Naive thymus-derived CD4-positive, alpha-beta T cell (primary cell): ENCODE data around the gene ZNF350. TPM values are rescaled to one million over a fixed set of nuclear protein-coding genes. Genes with fewer than 3 reads are reported as not detected.
"Not testable (repeated sequence)": the region's sequence is repeated elsewhere in the genome, so short reads cannot be mapped to it uniquely, and the experiment has no call there.

Source experiments
- ATAC-seq: fragments of 150-1000 bp; cut with Tn5 transposase; 2 replicates; pipeline ENCODE4 v1.10.0; 2021; ENCODE audit warnings: mild to moderate bottlenecking, moderate library complexity
- CTCF ChIA-PET: fragments of 350-600 bp; sonication (Branson Sonifier 250); formaldehyde crosslinking; loops from one replicate; lab custom pipeline; 2021; ENCODE audit warnings: antibody characterized with exemption; lab: Charles Lee
- POLR2A ChIA-PET: fragments of 350-600 bp; sonication (Branson Sonifier 250); formaldehyde crosslinking; loops from one replicate; lab custom pipeline; 2021; ENCODE audit warnings: antibody characterized with exemption, inconsistent platforms; lab: Charles Lee
- DNase-seq, 9 donors: peaks; one replicate each; pipeline versions ENCODE4 v3.0.0 to v3.0.0-alpha.2; 2020 to 2022; ENCODE audit warnings: mixed read lengths in 1 of 9
- H3K27ac ChIP-seq: one replicate; pipeline ENCODE4 v1.7.0; 2013; ENCODE audit warnings: mild to moderate bottlenecking, low read depth, low read length, moderate library complexity
- H3K27me3 ChIP-seq, 2 donors: one replicate each; pipeline ENCODE4 v1.7.0; 2013; ENCODE audit warnings: low read length in 2 of 2, mild to moderate bottlenecking in 2 of 2, moderate library complexity in 2 of 2; ENCODE audit not compliant: control insufficient read depth in 2 of 2, insufficient read depth in 2 of 2
- H3K36me3 ChIP-seq, 3 experiments: 1 replicate in 2 of 3; 2 replicates in 1 of 3; pipeline ENCODE4 v1.7.0; 2013; ENCODE audit warnings: low read length in 3 of 3, mild to moderate bottlenecking in 3 of 3, moderate library complexity in 1 of 3; ENCODE audit not compliant: insufficient read depth in 3 of 3, control insufficient read depth in 2 of 3
- H3K4me1 ChIP-seq, 2 donors: one replicate each; pipeline ENCODE4 v1.7.0; 2013; ENCODE audit warnings: low read length in 2 of 2, mild to moderate bottlenecking in 2 of 2, moderate library complexity in 1 of 2; ENCODE audit not compliant: control insufficient read depth in 2 of 2, insufficient read depth in 2 of 2
- H3K4me3 ChIP-seq: 2 replicates; pipeline ENCODE4 v1.7.0; 2013; ENCODE audit warnings: mild to moderate bottlenecking, low read length
- H3K9me3 ChIP-seq, 3 experiments: 1 replicate in 2 of 3; 2 replicates in 1 of 3; pipeline ENCODE4 v1.7.0; 2013; ENCODE audit warnings: low read length in 3 of 3; ENCODE audit not compliant: control insufficient read depth in 2 of 3
- H3K27ac Mint-ChIP-seq, 9 donors: one replicate each; pipeline ENCODE4 v1.8.0; 2020 to 2022; ENCODE audit warnings: mixed read lengths in 9 of 9, mild to moderate bottlenecking in 8 of 9, moderate library complexity in 5 of 9, inconsistent platforms in 2 of 9
- H3K27me3 Mint-ChIP-seq, 5 donors: one replicate each; pipeline ENCODE4 v1.8.0; 2021 to 2022; ENCODE audit warnings: mixed read lengths in 5 of 5, mild to moderate bottlenecking in 1 of 5
- H3K36me3 Mint-ChIP-seq, 5 donors: one replicate each; pipeline ENCODE4 v1.8.0; 2020 to 2022; ENCODE audit warnings: mixed read lengths in 5 of 5, mild to moderate bottlenecking in 3 of 5, inconsistent platforms in 1 of 5
- H3K4me1 Mint-ChIP-seq, 7 donors: one replicate each; pipeline ENCODE4 v1.8.0; 2020 to 2022; ENCODE audit warnings: mixed read lengths in 7 of 7, mild to moderate bottlenecking in 3 of 7, inconsistent platforms in 1 of 7
- H3K4me3 Mint-ChIP-seq, 10 donors: one replicate each; pipeline ENCODE4 v1.8.0; 2020 to 2022; ENCODE audit warnings: mild to moderate bottlenecking in 10 of 10, mixed read lengths in 10 of 10, moderate library complexity in 6 of 10, inconsistent platforms in 2 of 10
- H3K9me3 Mint-ChIP-seq, 11 donors: one replicate each; pipeline ENCODE4 v1.8.0; 2020 to 2022; ENCODE audit warnings: mixed read lengths in 11 of 11, mild to moderate bottlenecking in 4 of 11, inconsistent platforms in 1 of 11, moderate library complexity in 1 of 11
- intact Hi-C, 2 donors: fragments of 100-400 bp; cut with micrococcal nuclease; formaldehyde crosslinking; loops; one replicate each; pipeline ENCODE4 v1.15.1; 2023
- polyA plus RNA-seq, 2 donors: library from polyadenylated mRNA; unstranded; fragments of 300-500 nt; fragmentation: Illumina TruSeq; gene quantifications; one replicate each; pipeline ENCODE4 v1.2.3, GENCODE V29; 2021
- total RNA-seq, 6 experiments: library from RNA in 5 of 6; stranded (reverse) in 5 of 6; gene quantifications; 1 replicate in 5 of 6; 2 replicates in 1 of 6; pipeline ENCODE4 v1.2.3 and lab custom pipeline; 2021 to 2026

ZNF350 gene
- total and polyA plus RNA-seq, 7 experiments from 2014 or later, result 18.1 to 43.7 (median 29.1) TPM

GRCh38 chr19:51960621-51961233, 25.9 kb downstream of the ZNF350 start:
- CTCF ChIA-PET, H3K4me1 Mint-ChIP-seq, H3K27me3 Mint-ChIP-seq, DNase-seq, H3K4me3 ChIP-seq, POLR2A ChIA-PET, H3K4me1 ChIP-seq, H3K27ac ChIP-seq, H3K27me3 ChIP-seq, ATAC-seq, intact Hi-C loops, H3K4me3 Mint-ChIP-seq: not testable (repeated sequence)
- peak overlapping the region in 1 of 9 donors; percentile 51 for H3K27ac Mint-ChIP-seq
- peaks cover 28 to 100% (median 82%) of the 10 kb centered on the region in 11 donors for H3K9me3 Mint-ChIP-seq
- H3K36me3 Mint-ChIP-seq, result peaks cover 46 to 84% (median 67%) of the 10 kb centered on the region in 5 donors
- peaks cover 8 to 90% (median 20%) of the 10 kb centered on the region in 3 experiments for H3K9me3 ChIP-seq
- H3K36me3 ChIP-seq, result peaks cover 7 to 20% (median 13%) of the 10 kb centered on the region in 3 experiments

- peaks cover 21 to 100% (median 81%) of the 10 kb centered on the region in 11 donors for H3K9me3 Mint-ChIP-seq
Observed at GRCh38 chr19:51959791-51960190, 26.8 kb downstream of the ZNF350 start.

GRCh38 chr19:51957846-51958245, 28.8 kb downstream of the ZNF350 start:
- H3K27ac ChIP-seq, intact Hi-C loops, H3K27me3 ChIP-seq, ATAC-seq, H3K36me3 ChIP-seq, H3K27me3 Mint-ChIP-seq, H3K4me1 Mint-ChIP-seq, H3K4me3 Mint-ChIP-seq, H3K27ac Mint-ChIP-seq, POLR2A ChIA-PET, H3K4me3 ChIP-seq, CTCF ChIA-PET, H3K4me1 ChIP-seq, DNase-seq: not testable (repeated sequence)
- H3K9me3 ChIP-seq, result peaks cover 4 to 77% (median 5%) of the 10 kb centered on the region in 3 experiments
- peaks cover 21 to 65% (median 45%) of the 10 kb centered on the region in 5 donors for H3K36me3 Mint-ChIP-seq
- H3K9me3 Mint-ChIP-seq, result peaks cover 15 to 94% (median 71%) of the 10 kb centered on the region in 11 donors

More at GRCh38 chr19:51959791-51960190, 26.8 kb downstream of the ZNF350 start:
- Histone ChIP-seq H3K4me1 (no peaks in the 10 kb centered on the region), H3K27me3 (no peaks in the 10 kb centered on the region), H3K4me3 (no peak overlapping the region), H3K27ac (no peak overlapping the region), H3K9me3 (peaks cover 8 to 87% (median 10%) of the 10 kb centered on the region in 3 experiments), H3K36me3 (peaks cover 0 to 11% (median 4%) of the 10 kb centered on the region in 3 experiments)
- Mint-ChIP-seq H3K27me3 (no peaks in the 10 kb centered on the region), H3K27ac (no peak overlapping the region), H3K4me1 (peaks cover 0 to 4% (median 0%) of the 10 kb centered on the region in 7 donors), H3K36me3 (peaks cover 37 to 78% (median 58%) of the 10 kb centered on the region in 5 donors), H3K4me3 (no peak overlapping the region)
- POLR2A ChIA-PET, result no interaction called here
- intact Hi-C loops, result no loop called here
- CTCF ChIA-PET, result no interaction called here
- no peak for DNase-seq
- no peak for ATAC-seq

- POLR2A ChIA-PET, result interaction anchor here (1.1 kb wide), 1 partner anchor 282 kb away, joined by 3 read pairs; no protein-coding TSS in a partner anchor
- no peak for DNase-seq
- Histone ChIP-seq H3K27me3 (no peaks in the 10 kb centered on the region), H3K4me1 (no peaks in the 10 kb centered on the region), H3K27ac (no peak overlapping the region), H3K36me3 (peaks cover 5 to 12% (median 6%) of the 10 kb centered on the region in 3 experiments), H3K4me3 (no peak overlapping the region), H3K9me3 (peaks cover 18 to 76% (median 53%) of the 10 kb centered on the region in 3 experiments)
- H3K4me1 Mint-ChIP-seq, result no peaks in the 10 kb centered on the region
- H3K27me3 Mint-ChIP-seq, result no peaks in the 10 kb centered on the region
- no peak overlapping the region for H3K4me3 Mint-ChIP-seq
- peaks cover 26 to 41% (median 32%) of the 10 kb centered on the region in 5 donors for H3K36me3 Mint-ChIP-seq
- H3K9me3 Mint-ChIP-seq, result peaks cover 12 to 92% (median 78%) of the 10 kb centered on the region in 11 donors
- CTCF ChIA-PET, result no interaction called here
- intact Hi-C loops, result no loop called here
- no peak for ATAC-seq
- no peak overlapping the region for H3K27ac Mint-ChIP-seq
Observed at GRCh38 chr19:51948975-51949374, 37.7 kb downstream of the ZNF350 start.

DNA sequence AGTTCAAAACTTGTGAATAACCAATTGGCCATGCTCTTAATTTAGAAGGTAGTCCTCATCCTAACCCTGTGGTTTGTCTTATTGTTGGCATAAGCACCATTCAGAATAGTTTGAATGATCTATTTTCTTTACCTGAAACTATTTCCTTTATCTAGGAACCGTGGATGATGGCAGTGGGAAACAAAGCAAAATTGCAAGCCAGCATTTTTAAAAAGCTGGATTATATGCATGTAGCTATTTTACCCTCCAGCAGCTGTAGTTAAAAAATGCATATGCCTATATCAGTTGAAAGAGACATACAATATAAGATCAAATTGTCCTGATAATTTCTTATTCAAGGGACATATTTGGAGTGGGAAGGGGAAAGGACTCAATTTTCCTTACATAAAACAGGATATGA, 40.0 kb downstream of the ZNF350 start:
- H3K27me3 ChIP-seq, result no peaks in the 10 kb centered on the region
- no peak overlapping the region for H3K27ac ChIP-seq
- Mint-ChIP-seq H3K4me1 (no peaks in the 10 kb centered on the region), H3K27ac (no peak overlapping the region), H3K27me3 (no peaks in the 10 kb centered on the region), H3K9me3 (peaks cover 16 to 99% (median 86%) of the 10 kb centered on the region in 11 donors), H3K36me3 (peaks cover 45 to 61% (median 46%) of the 10 kb centered on the region in 5 donors), H3K4me3 (no peak overlapping the region)
- no peak for ATAC-seq
- no peak for DNase-seq
- peaks cover 18 to 92% (median 66%) of the 10 kb centered on the region in 3 experiments for H3K9me3 ChIP-seq
- intact Hi-C loops, result no loop called here
- no peak overlapping the region for H3K4me3 ChIP-seq
- POLR2A ChIA-PET, result no interaction called here
- no peaks in the 10 kb centered on the region for H3K4me1 ChIP-seq
- CTCF ChIA-PET, result no interaction called here
- peaks cover 29 to 36% (median 30%) of the 10 kb centered on the region in 3 experiments for H3K36me3 ChIP-seq

GRCh38 chr19:51944798-51945552, 41.7 kb downstream of the ZNF350 start:
- Histone ChIP-seq H3K9me3 (peaks cover 18 to 96% (median 66%) of the 10 kb centered on the region in 3 experiments), H3K27ac (no peak overlapping the region), H3K27me3 (no peaks in the 10 kb centered on the region), H3K4me3 (peak overlapping the region; percentile 17), H3K4me1 (no peaks in the 10 kb centered on the region), H3K36me3 (peaks cover 37 to 52% (median 42%) of the 10 kb centered on the region in 3 experiments)
- Mint-ChIP-seq H3K27ac (no peak overlapping the region), H3K27me3 (no peaks in the 10 kb centered on the region), H3K36me3 (peaks cover 55 to 76% (median 61%) of the 10 kb centered on the region in 5 donors), H3K9me3 (peaks cover 16 to 99% (median 85%) of the 10 kb centered on the region in 11 donors), H3K4me1 (no peaks in the 10 kb centered on the region), H3K4me3 (no peak overlapping the region)
- no peak for DNase-seq
- no peak for ATAC-seq
- CTCF ChIA-PET, result no interaction called here
- intact Hi-C loops, result no loop called here
- POLR2A ChIA-PET, result interaction anchor here (0.7 kb wide), 1 partner anchor 1448 kb away, joined by 4 read pairs; no protein-coding TSS in a partner anchor
